Measurements from ENCODE around the gene HAPLN3. TPM values are rescaled to one million over a fixed set of nuclear protein-coding genes. Genes with fewer than 3 reads are reported as not detected.

The HAPLN3 gene
- total RNA-seq, 4 donors from 2014 or later = 4.4 to 27.3 (median 16.2) TPM

- Histone ChIP-seq H3K9me3 (no peaks in the 10 kb centered on the region), H3K36me3 (no peaks in the 10 kb centered on the region), H3K27ac (no peak overlapping the region), H3K4me3 (no peak overlapping the region), H3K27me3 (no peaks in the 10 kb centered on the region), H3K4me1 (peaks cover 0 to 11% (median 4%) of the 10 kb centered on the region in 4 donors)
- WGBS, 2 donors = 90 to 91% methylated on average over 17 of the region's 18 CpGs
- no peak for DNase-seq (ENCODE audit: low spot score in 2 of 2)
- TF ChIP-seq POLR2A (IDR thresholded peaks at IDR 0.05) (no peak), EP300 (IDR thresholded peaks at IDR 0.05) (no peak), CTCF (IDR thresholded peaks at IDR 0.05) (no peak)
Observed at GRCh38 chr15:88838667-88839066, 56.7 kb downstream of the HAPLN3 start.

GRCh38 chr15:88835646-88836045 lies 59.7 kb downstream of the HAPLN3 start:
- H3K27me3 ChIP-seq = no peaks in the 10 kb centered on the region
- H3K4me1 ChIP-seq = peaks cover 0 to 17% (median 5%) of the 10 kb centered on the region in 4 donors
- 57 to 62% methylated on average over 2 of the region's 2 CpGs for WGBS, 2 donors
- no peak for TF ChIP-seq POLR2A (IDR thresholded peaks at IDR 0.05)
- no peak for TF ChIP-seq EP300 (IDR thresholded peaks at IDR 0.05)
- TF ChIP-seq CTCF (IDR thresholded peaks at IDR 0.05) = no peak
- no peak overlapping the region for H3K27ac ChIP-seq
- no peaks in the 10 kb centered on the region for H3K9me3 ChIP-seq
- no peak overlapping the region for H3K4me3 ChIP-seq
- no peak for DNase-seq (ENCODE audit: low spot score in 2 of 2)
- H3K36me3 ChIP-seq = no peaks in the 10 kb centered on the region

DNA sequence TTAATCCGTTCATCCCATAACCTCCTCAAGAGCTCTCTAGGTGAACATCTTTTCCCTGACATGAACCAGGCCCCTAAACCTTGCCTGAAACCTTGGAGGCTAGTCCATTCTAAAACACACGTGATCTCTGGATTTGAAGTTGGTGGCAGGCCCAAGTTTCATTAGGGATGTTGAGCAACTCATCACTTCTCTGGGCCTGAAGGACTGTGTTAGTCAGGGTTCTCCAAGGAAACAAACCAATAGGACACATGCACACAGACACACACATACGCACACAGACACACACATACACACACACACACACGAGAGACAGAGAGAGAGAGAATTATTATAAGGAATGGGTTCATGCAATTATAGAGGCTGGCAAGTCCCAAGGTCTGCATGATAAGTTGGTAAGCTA lies 60.2 kb downstream of the HAPLN3 start:
- H3K4me1 ChIP-seq = peaks cover 0 to 17% (median 5%) of the 10 kb centered on the region in 4 donors
- no peak for DNase-seq (ENCODE audit: low spot score in 2 of 2)
- TF ChIP-seq POLR2A (IDR thresholded peaks at IDR 0.05) (no peak), CTCF (IDR thresholded peaks at IDR 0.05) (no peak), EP300 (IDR thresholded peaks at IDR 0.05) (no peak)
- no peak overlapping the region for H3K4me3 ChIP-seq
- no peaks in the 10 kb centered on the region for H3K27me3 ChIP-seq
- H3K36me3 ChIP-seq = no peaks in the 10 kb centered on the region
- no peaks in the 10 kb centered on the region for H3K9me3 ChIP-seq
- no peak overlapping the region for H3K27ac ChIP-seq
- WGBS, 2 donors = 89 to 92% methylated on average over 4 of the region's 4 CpGs

- Histone ChIP-seq H3K4me1 (peaks cover 0 to 17% (median 5%) of the 10 kb centered on the region in 4 donors), H3K27ac (peak overlapping the region; percentile 12 to 90 (median 62)), H3K36me3 (no peaks in the 10 kb centered on the region), H3K4me3 (no peak overlapping the region), H3K9me3 (no peaks in the 10 kb centered on the region), H3K27me3 (no peaks in the 10 kb centered on the region)
- peak; percentile 57 to 67 for DNase-seq (ENCODE audit: low spot score in 2 of 2)
- TF ChIP-seq POLR2A (IDR thresholded peaks at IDR 0.05) = no peak
- peak; percentile 44 to 89 (median 70) for TF ChIP-seq CTCF (IDR thresholded peaks at IDR 0.05)
- peak; percentile 14 to 18 for TF ChIP-seq EP300 (IDR thresholded peaks at IDR 0.05)
- WGBS, 2 donors = 26 to 32% methylated on average over 14 of the region's 14 CpGs
Observed at GRCh38 chr15:88834211-88834812, 61.0 kb downstream of the HAPLN3 start.

- TF ChIP-seq CTCF (IDR thresholded peaks at IDR 0.05) (no peak), EP300 (IDR thresholded peaks at IDR 0.05) (no peak), POLR2A (IDR thresholded peaks at IDR 0.05) (no peak)
- Histone ChIP-seq H3K9me3 (no peaks in the 10 kb centered on the region), H3K36me3 (no peaks in the 10 kb centered on the region), H3K27ac (peak overlapping the region; percentile 12 to 90 (median 62)), H3K4me1 (peaks cover 0 to 17% (median 5%) of the 10 kb centered on the region in 4 donors), H3K27me3 (no peaks in the 10 kb centered on the region), H3K4me3 (no peak overlapping the region)
- WGBS, 2 donors = 20 to 26% methylated on average over 8 of the region's 8 CpGs
- no peak for DNase-seq (ENCODE audit: low spot score in 2 of 2)
Observed at GRCh38 chr15:88833731-88834100, 61.6 kb downstream of the HAPLN3 start.

Measured in tibial nerve (tissue), 4 donors.